Measurements from ENCODE around the gene TFIP11.

DNA sequence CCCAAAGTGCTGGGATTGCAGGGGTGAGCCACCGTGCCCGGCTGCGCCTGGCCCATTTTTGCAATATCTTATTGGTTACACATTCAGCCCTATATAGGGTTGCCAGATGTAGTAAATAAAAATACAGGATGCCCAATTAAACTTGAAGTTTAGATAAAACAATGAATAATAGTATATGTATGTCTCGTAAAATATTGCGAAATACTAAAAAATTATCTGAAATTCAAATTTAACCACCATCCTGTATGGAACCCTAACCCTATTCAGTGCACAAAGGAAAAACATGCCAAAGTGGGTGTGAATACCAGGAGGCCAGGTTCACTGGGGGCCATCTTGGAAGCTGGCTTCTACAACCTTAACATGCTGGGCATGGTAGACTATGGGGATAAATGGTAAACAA, 5.2 kb upstream of the TFIP11 start:
- TF ChIP-seq, protein P1, sequence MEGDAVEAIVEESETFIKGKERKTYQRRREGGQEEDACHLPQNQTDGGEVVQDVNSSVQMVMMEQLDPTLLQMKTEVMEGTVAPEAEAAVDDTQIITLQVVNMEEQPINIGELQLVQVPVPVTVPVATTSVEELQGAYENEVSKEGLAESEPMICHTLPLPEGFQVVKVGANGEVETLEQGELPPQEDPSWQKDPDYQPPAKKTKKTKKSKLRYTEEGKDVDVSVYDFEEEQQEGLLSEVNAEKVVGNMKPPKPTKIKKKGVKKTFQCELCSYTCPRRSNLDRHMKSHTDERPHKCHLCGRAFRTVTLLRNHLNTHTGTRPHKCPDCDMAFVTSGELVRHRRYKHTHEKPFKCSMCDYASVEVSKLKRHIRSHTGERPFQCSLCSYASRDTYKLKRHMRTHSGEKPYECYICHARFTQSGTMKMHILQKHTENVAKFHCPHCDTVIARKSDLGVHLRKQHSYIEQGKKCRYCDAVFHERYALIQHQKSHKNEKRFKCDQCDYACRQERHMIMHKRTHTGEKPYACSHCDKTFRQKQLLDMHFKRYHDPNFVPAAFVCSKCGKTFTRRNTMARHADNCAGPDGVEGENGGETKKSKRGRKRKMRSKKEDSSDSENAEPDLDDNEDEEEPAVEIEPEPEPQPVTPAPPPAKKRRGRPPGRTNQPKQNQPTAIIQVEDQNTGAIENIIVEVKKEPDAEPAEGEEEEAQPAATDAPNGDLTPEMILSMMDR (IDR thresholded peaks at IDR 0.05), result no peak
- no peak for TF ChIP-seq POLR2A (IDR thresholded peaks at IDR 0.05)
